Left ventricle myocardium inferior (tissue), 1 donor: Measurements from ENCODE around the gene ATXN1. TPM values are rescaled to one million over a fixed set of nuclear protein-coding genes. Genes with fewer than 3 reads are reported as not detected.

Experiments used
- DNase-seq: peaks from one replicate; pipeline ENCODE4 v3.0.0-alpha.2; 2020
- H3K27ac ChIP-seq: fragments of 200-600 bp; replicated peaks from 2 replicates; pipeline ENCODE4 v1.8.0; 2021
- H3K27me3 ChIP-seq: fragments of 200-600 bp; 2 replicates; pipeline ENCODE4 v1.8.0; 2021; ENCODE audit warnings: low read depth
- H3K36me3 ChIP-seq: fragments of 200-600 bp; 2 replicates; pipeline ENCODE4 v1.8.0; 2021
- H3K4me1 ChIP-seq: fragments of 200-600 bp; 2 replicates; pipeline ENCODE4 v1.8.0; 2021
- H3K4me3 ChIP-seq: fragments of 200-600 bp; 2 replicates; pipeline ENCODE4 v1.8.0; 2021; ENCODE audit warnings: mild to moderate bottlenecking, moderate library complexity
- H3K9me3 ChIP-seq: fragments of 200-600 bp; replicated peaks from 2 replicates; pipeline ENCODE4 v1.8.0; 2021
- intact Hi-C: fragments of 100-400 bp; cut with micrococcal nuclease; formaldehyde crosslinking; loops from one replicate; pipeline ENCODE4 v1.11.0; 2022
- total RNA-seq: library from RNA; stranded (reverse); fragmentation: NEBNext Ultra II Directional; extraction: Animal tissue kit (Norgen Biotek cat#: 25700); gene quantifications from one replicate; pipeline ENCODE4 v1.2.1, GENCODE V29; 2021
- TF ChIP-seq, protein P1 (sequence below): fragments of 200-600 bp; IDR thresholded peaks from 2 replicates; pipeline ENCODE4 v1.8.0; 2021; ENCODE audit warnings: antibody characterized with exemption, mild to moderate bottlenecking, borderline replicate concordance
- donor health status: DM: no; HTN: yes; CAD: no; lungs with severe emphysema.

ATXN1 gene
- total RNA-seq, 1 donor from 2014 or later = 41.5 TPM

DNA sequence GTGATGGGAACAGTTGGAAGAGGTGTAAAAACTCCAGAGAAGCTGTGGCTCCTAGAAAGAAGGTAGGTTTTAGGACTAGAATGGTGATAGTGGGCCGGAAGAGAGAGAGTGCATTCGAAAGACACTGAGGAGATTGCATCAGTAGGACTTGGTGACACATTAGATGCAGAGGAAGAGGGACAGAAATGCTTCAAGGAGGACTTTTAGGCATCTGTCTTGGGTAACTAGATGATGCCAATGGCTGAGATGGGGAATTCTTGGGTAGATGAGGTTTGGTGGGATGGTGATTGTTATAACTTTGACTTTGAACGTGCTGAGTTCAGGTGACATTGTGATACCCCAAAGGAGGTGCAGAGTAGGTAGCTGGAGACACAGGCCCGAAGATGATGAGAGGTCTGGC is 326.4 kb downstream of the ATXN1 start:
- Histone ChIP-seq H3K27ac (no peak overlapping the region), H3K27me3 (no peaks in the 10 kb centered on the region), H3K9me3 (no peaks in the 10 kb centered on the region), H3K4me3 (no peak overlapping the region), H3K36me3 (no peaks in the 10 kb centered on the region), H3K4me1 (peaks cover 66% of the 10 kb centered on the region)
- intact Hi-C loops = no loop called here
- DNase-seq = no peak
- TF ChIP-seq, protein P1, sequence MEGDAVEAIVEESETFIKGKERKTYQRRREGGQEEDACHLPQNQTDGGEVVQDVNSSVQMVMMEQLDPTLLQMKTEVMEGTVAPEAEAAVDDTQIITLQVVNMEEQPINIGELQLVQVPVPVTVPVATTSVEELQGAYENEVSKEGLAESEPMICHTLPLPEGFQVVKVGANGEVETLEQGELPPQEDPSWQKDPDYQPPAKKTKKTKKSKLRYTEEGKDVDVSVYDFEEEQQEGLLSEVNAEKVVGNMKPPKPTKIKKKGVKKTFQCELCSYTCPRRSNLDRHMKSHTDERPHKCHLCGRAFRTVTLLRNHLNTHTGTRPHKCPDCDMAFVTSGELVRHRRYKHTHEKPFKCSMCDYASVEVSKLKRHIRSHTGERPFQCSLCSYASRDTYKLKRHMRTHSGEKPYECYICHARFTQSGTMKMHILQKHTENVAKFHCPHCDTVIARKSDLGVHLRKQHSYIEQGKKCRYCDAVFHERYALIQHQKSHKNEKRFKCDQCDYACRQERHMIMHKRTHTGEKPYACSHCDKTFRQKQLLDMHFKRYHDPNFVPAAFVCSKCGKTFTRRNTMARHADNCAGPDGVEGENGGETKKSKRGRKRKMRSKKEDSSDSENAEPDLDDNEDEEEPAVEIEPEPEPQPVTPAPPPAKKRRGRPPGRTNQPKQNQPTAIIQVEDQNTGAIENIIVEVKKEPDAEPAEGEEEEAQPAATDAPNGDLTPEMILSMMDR = no peak

DNA sequence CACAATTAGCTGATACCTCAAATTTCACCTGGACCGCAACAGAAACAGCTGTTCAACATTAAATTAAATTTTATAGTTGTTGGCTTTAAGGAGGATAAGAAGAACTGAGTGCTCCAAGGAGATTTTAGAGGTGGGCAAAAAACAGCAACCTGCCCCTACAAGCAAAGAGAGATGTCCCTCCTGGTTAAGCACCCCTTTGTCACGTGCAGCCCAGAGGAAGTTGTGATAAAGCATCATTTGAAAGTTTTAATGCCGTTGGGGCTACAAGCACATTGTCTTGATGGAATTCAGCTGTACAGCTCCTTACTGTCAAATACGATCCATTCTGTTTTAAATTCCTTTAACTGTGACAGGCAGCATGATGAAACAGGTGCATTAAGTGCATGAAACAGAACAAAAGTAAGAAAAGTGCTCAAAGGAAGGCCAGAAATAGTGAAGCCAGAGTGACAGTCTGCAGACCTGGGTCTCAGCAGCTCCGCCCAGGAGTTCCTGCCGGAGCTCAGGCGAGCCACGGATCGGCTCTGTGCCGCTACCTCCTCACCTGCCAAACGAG is 327.8 kb downstream of the ATXN1 start:
- Histone ChIP-seq H3K4me1 (peaks cover 53% of the 10 kb centered on the region), H3K4me3 (no peak overlapping the region), H3K9me3 (no peaks in the 10 kb centered on the region), H3K27me3 (no peaks in the 10 kb centered on the region), H3K27ac (no peak overlapping the region), H3K36me3 (no peaks in the 10 kb centered on the region)
- no peak for DNase-seq
- TF ChIP-seq, protein P1 = no peak
- intact Hi-C loops = no loop called here

DNA sequence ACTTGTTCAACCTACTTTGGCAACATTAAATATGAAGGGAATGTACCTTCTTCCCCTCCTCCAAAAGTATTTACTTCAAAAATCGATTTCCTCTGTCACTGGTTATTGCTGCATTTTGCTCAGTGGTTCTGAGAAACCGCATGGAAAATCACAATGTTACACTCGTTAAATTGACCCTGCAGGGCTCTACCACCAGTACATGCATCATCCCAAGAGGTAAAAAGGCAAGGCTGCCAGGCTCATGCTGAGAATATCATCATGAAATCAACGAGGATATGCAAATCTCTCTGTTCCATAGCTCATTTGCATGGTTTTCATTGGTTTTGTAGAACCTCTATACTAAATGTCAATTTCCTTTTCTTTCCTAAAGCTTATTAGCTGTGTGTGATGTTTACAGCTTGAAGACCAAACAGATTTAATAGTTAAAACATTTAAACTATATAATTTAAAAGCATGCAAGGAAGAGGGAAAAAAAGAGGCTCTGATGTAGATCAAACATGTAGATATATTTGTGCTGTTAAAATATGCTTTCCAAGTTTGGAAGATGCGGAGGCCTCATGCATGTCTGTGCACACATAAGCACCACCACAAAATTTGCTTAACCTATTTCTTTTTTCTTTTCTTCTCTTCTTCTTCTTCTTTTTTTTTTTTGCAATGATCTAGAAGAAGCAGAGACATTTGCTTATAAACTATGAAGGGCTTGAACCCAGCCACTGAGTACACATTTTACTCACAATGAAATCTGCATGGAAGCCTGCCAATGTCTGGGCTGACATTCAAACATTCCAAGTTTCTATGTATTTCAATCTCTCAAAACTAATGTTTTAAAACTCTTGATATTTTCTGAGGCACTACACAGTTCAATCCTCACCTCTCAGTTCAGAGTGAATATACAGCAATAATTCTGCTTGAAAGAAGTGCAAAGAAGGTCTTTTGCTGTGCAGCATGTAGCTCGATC is 328.9 kb downstream of the ATXN1 start:
- H3K4me3 ChIP-seq = no peak overlapping the region
- H3K9me3 ChIP-seq = no peaks in the 10 kb centered on the region
- no peaks in the 10 kb centered on the region for H3K27me3 ChIP-seq
- intact Hi-C loops = no loop called here
- DNase-seq = no peak
- no peak overlapping the region for H3K27ac ChIP-seq
- TF ChIP-seq, protein P1 = no peak
- H3K4me1 ChIP-seq = peaks cover 42% of the 10 kb centered on the region
- no peaks in the 10 kb centered on the region for H3K36me3 ChIP-seq

DNA sequence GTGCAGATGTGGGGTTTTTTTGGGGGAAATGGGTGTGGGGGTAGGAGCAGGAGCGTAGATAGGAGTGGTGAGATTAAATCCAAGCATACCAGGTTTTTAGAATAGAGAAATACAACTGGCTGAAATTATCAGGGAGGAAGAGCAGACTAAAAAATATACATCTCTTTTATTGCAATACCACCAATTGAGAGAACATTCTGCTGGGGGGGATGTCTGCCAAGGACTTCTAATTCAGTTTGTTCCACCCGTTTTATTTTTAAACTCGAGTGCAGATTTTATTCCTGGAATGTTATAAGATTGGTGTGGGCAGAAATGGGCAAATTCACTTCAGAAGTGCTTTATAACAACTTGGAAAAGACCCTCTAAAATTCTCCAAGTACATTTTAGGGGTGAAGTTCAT is 330.2 kb downstream of the ATXN1 start:
- Histone ChIP-seq H3K4me3 (no peak overlapping the region), H3K4me1 (peaks cover 33% of the 10 kb centered on the region), H3K36me3 (no peaks in the 10 kb centered on the region), H3K27ac (no peak overlapping the region), H3K9me3 (no peaks in the 10 kb centered on the region), H3K27me3 (no peaks in the 10 kb centered on the region)
- intact Hi-C loops = no loop called here
- DNase-seq = no peak
- TF ChIP-seq, protein P1 = no peak

DNA sequence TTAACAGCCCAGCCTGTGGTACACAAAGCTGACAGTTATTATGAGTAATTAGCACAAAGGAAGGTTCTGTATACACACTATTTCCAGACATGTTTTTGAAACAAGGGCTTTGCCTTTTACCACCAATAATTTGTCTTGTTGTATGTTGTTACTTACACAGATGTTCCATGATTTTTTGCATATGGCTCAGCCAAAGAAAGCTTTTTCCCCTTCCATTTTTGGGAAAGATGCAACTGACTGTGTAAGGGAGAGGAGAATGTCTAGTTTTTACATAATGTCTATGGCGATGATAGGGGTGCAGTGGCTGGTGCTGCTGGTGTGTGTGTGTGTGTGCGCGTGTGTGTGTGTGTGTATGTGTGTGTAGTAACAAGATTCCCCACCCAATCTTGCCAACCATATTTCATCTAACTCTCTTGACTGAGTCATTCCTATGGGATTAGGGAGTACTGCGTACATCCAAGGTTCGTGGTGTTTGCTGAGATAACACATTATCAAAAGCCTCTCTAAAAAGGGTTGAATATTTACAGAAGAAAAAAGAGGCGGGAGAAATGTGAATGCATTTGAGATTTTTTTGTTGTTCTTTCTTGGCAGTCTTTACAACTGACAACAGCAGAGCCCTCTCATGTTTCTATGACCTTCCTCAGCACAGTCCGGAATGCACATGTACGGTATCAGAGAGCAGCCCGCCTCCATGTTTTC is 330.7 kb downstream of the ATXN1 start:
- H3K27me3 ChIP-seq = no peaks in the 10 kb centered on the region
- H3K9me3 ChIP-seq = no peaks in the 10 kb centered on the region
- intact Hi-C loops = no loop called here
- H3K36me3 ChIP-seq = no peaks in the 10 kb centered on the region
- H3K27ac ChIP-seq = no peak overlapping the region
- DNase-seq = no peak
- H3K4me3 ChIP-seq = no peak overlapping the region
- H3K4me1 ChIP-seq = peaks cover 33% of the 10 kb centered on the region
- TF ChIP-seq, protein P1 = no peak
